ENCODE data around the gene DPP10.

DNA sequence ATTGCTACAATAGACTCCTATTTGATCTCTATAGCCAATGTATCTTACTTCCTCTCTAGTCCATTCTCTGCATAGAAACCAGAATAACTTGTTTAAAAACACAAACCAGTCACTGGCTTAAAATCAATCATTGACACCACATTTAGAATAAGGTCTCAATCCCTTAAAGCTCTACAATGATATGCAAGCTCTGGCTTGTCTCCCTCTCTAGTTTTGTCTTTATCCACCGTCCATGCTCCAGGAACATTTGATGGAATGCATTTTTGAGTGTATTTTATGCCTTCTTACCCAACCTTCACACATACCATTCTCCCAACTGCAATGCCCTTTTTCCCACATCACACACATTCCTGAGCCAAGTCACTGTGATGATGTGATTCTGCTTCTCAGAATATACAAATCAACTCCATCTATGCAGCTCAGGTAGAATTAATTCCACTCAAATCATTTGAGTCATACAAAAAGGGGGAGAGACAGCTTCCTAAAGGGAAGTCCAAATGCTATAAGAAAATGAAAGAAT is 1107.2 kb downstream of the DPP10 start:
- no peak for TF ChIP-seq MYC (CRISPR knock-in tag; IDR thresholded peaks at IDR 0.05; ENCODE audit: borderline replicate concordance)
- TF ChIP-seq ARID2 (CRISPR knock-in tag; IDR thresholded peaks at IDR 0.05; ENCODE audit: borderline replicate concordance) = no peak
- no peak for TF ChIP-seq EP300 (IDR thresholded peaks at IDR 0.05; ENCODE audit: low read depth in 2 of 2, low read length in 2 of 2)
- TF ChIP-seq EP300 (CRISPR knock-in tag; IDR thresholded peaks at IDR 0.05; ENCODE audit: borderline replicate concordance) = no peak
- no peak for TF ChIP-seq SRF (IDR thresholded peaks at IDR 0.05; ENCODE audit: low read depth, low read length)
- TF ChIP-seq ARNTL (CRISPR knock-in tag; IDR thresholded peaks at IDR 0.05) = no peak
- TF ChIP-seq, protein P1, sequence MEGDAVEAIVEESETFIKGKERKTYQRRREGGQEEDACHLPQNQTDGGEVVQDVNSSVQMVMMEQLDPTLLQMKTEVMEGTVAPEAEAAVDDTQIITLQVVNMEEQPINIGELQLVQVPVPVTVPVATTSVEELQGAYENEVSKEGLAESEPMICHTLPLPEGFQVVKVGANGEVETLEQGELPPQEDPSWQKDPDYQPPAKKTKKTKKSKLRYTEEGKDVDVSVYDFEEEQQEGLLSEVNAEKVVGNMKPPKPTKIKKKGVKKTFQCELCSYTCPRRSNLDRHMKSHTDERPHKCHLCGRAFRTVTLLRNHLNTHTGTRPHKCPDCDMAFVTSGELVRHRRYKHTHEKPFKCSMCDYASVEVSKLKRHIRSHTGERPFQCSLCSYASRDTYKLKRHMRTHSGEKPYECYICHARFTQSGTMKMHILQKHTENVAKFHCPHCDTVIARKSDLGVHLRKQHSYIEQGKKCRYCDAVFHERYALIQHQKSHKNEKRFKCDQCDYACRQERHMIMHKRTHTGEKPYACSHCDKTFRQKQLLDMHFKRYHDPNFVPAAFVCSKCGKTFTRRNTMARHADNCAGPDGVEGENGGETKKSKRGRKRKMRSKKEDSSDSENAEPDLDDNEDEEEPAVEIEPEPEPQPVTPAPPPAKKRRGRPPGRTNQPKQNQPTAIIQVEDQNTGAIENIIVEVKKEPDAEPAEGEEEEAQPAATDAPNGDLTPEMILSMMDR (CRISPR knock-in tag; IDR thresholded peaks at IDR 0.05) = no peak
- TF ChIP-seq BRCA1 (CRISPR knock-in tag; IDR thresholded peaks at IDR 0.05) = no peak
- no peak for TF ChIP-seq RAD21 (CRISPR knock-in tag; IDR thresholded peaks at IDR 0.05)
- TF ChIP-seq ZBTB46 (CRISPR knock-in tag; IDR thresholded peaks at IDR 0.05; ENCODE audit: borderline replicate concordance) = no peak
- TF ChIP-seq PHF8 (CRISPR knock-in tag; IDR thresholded peaks at IDR 0.05) = no peak
- TF ChIP-seq SOX6 (IDR thresholded peaks at IDR 0.05) = no peak
- no peak for TF ChIP-seq SOX6 (CRISPR knock-in tag; IDR thresholded peaks at IDR 0.05)
- no peak for TF ChIP-seq JUNB (CRISPR knock-in tag; IDR thresholded peaks at IDR 0.05; ENCODE audit: borderline replicate concordance)
- no peak for TF ChIP-seq FOXJ3 (CRISPR knock-in tag; IDR thresholded peaks at IDR 0.05; ENCODE audit: borderline replicate concordance)

All from HepG2 (cell line).